Bronchial epithelial cell (primary cell): ENCODE data around the gene KDR. TPM values are rescaled to one million over a fixed set of nuclear protein-coding genes. Genes with fewer than 3 reads are reported as not detected.

ENCODE experiments used
- DNase-seq: peaks from one replicate; pipeline ENCODE4 v3.0.0-alpha.2; 2010; ENCODE audit warnings: low read depth
- FAIRE-seq: peaks from 2 replicates; lab custom pipeline; 2011; peaks lifted over from hg19 to GRCh38; lab: Jason Lieb, UNC
- H3K27me3 ChIP-seq: 2 replicates; pipeline ENCODE4 v1.5.1; 2011; ENCODE audit warnings: low read length; ENCODE audit not compliant: control insufficient read depth, insufficient read depth
- H3K36me3 ChIP-seq: 2 replicates; pipeline ENCODE4 v1.5.1; 2011; ENCODE audit warnings: low read length; ENCODE audit not compliant: control insufficient read depth, insufficient read depth
- H3K4me3 ChIP-seq: 2 replicates; pipeline ENCODE4 v1.5.1; 2011; ENCODE audit warnings: mild to moderate bottlenecking, low read depth, low read length, control low read depth
- CTCF ChIP-seq: IDR thresholded peaks from 2 replicates; pipeline ENCODE4 v1.5.1; 2011; ENCODE audit warnings: mild to moderate bottlenecking, moderate library complexity, low read length, control low read depth, inconsistent platforms; ENCODE audit not compliant: insufficient read depth, severe bottlenecking
- total RNA-seq: library from RNA; depleted of rRNA; stranded (reverse); fragments of >200 nt; gene quantifications from 2 replicates; pipeline ENCODE4 v1.2.1, GENCODE V29; 2014

The KDR gene
- total RNA-seq, 1 donor from 2014 or later = under 0.01 TPM

GRCh38 chr4:55038176-55038890, 87.1 kb downstream of the KDR start:
- no peak for TF ChIP-seq CTCF
- peak; percentile 66 for DNase-seq
- Histone ChIP-seq H3K4me3 (no peak overlapping the region), H3K27me3 (no peaks in the 10 kb centered on the region), H3K36me3 (no peaks in the 10 kb centered on the region)
- no peak for FAIRE-seq

GRCh38 chr4:55037728-55038127, 87.7 kb downstream of the KDR start:
- no peak for DNase-seq
- no peaks in the 10 kb centered on the region for H3K36me3 ChIP-seq
- no peaks in the 10 kb centered on the region for H3K27me3 ChIP-seq
- FAIRE-seq = no peak
- TF ChIP-seq CTCF = no peak
- no peak overlapping the region for H3K4me3 ChIP-seq

GRCh38 chr4:55036405-55036804, 89.0 kb downstream of the KDR start:
- FAIRE-seq = peak; percentile 52
- TF ChIP-seq CTCF = no peak
- peak; percentile 22 for DNase-seq
- Histone ChIP-seq H3K27me3 (no peaks in the 10 kb centered on the region), H3K36me3 (no peaks in the 10 kb centered on the region), H3K4me3 (no peak overlapping the region)

GRCh38 chr4:55035892-55036291, 89.5 kb downstream of the KDR start:
- no peak for TF ChIP-seq CTCF
- H3K36me3 ChIP-seq = no peaks in the 10 kb centered on the region
- no peak for FAIRE-seq
- DNase-seq = no peak
- H3K4me3 ChIP-seq = no peak overlapping the region
- no peaks in the 10 kb centered on the region for H3K27me3 ChIP-seq

DNA sequence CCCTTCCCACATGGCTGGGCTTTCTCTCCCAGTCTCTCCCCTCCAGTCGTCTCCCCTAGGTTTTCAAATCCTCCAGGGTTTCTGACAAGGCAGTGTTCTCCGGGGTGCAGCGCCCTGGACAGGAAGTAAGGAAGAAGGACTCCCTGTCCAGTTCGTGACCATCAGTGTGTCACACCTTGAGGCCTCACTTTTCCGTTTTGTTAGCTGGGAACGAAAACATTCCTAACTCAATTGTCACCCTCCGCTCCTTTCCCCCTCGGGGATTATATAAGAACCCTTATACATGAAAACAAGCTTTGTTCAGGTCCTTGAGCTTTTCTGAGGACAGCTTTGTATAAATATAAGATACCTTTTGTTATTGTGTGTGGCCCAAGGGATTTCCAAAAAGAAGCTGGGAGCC, 92.1 kb downstream of the KDR start:
- Histone ChIP-seq H3K36me3 (no peaks in the 10 kb centered on the region), H3K27me3 (no peaks in the 10 kb centered on the region), H3K4me3 (no peak overlapping the region)
- no peak for TF ChIP-seq CTCF
- FAIRE-seq = no peak
- DNase-seq = peak; percentile 72

DNA sequence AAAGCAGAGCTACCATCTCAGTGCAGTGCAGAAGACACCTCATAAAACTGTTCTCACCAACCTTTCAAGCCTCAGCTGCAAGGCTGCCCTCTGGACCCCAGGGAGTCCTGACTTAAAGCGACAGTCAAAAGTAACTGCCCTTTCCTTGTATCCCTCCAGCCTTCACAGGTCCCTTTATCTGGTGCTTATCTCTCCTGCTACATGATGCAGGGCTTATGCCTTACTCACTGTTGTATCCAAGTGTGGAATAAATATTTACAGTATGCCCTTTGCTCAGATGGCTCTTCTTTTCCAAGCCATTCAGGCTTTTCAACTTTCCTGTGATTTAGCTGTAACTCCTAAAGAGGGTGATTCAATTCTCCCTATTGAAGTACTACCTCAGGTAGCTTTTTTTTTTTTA, 92.6 kb downstream of the KDR start:
- FAIRE-seq (no peak), DNase-seq (peak; percentile 59)
- Histone ChIP-seq H3K4me3 (no peak overlapping the region), H3K27me3 (no peaks in the 10 kb centered on the region), H3K36me3 (no peaks in the 10 kb centered on the region)
- TF ChIP-seq CTCF = no peak
